Skeletal muscle tissue (tissue), 4 donors: Measurements from ENCODE around the gene PLN. TPM values are rescaled to one million over a fixed set of nuclear protein-coding genes. Genes with fewer than 3 reads are reported as not detected.

Experiments
- H3K27ac ChIP-seq: one replicate; pipeline ENCODE4 v1.7.0; 2013; ENCODE audit warnings: mild to moderate bottlenecking, low read depth, low read length, inconsistent platforms
- H3K27me3 ChIP-seq, 3 donors: one replicate each; pipeline ENCODE4 v1.7.0; 2013; ENCODE audit warnings: low read length in 3 of 3; ENCODE audit not compliant: control insufficient read depth in 3 of 3, insufficient read depth in 3 of 3
- H3K36me3 ChIP-seq, 3 donors: one replicate each; pipeline ENCODE4 v1.7.0; 2013; ENCODE audit warnings: low read length in 3 of 3; ENCODE audit not compliant: control insufficient read depth in 3 of 3, insufficient read depth in 3 of 3
- H3K4me1 ChIP-seq, 3 donors: one replicate each; pipeline ENCODE4 v1.7.0; 2013; ENCODE audit warnings: low read length in 3 of 3, mild to moderate bottlenecking in 3 of 3; ENCODE audit not compliant: control insufficient read depth in 3 of 3, insufficient read depth in 3 of 3
- H3K4me3 ChIP-seq, 3 donors: one replicate each; pipeline ENCODE4 v1.7.0; 2013; ENCODE audit warnings: low read length in 3 of 3
- H3K9ac ChIP-seq, 3 donors: one replicate each; pipeline ENCODE4 v1.7.0; 2013; ENCODE audit warnings: low read length in 3 of 3, mild to moderate bottlenecking in 3 of 3, moderate library complexity in 2 of 3, low read depth in 1 of 3
- H3K9me3 ChIP-seq, 3 donors: one replicate each; pipeline ENCODE4 v1.7.0; 2013; ENCODE audit warnings: low read length in 3 of 3; ENCODE audit not compliant: control insufficient read depth in 3 of 3
- total RNA-seq: library from RNA; depleted of rRNA; stranded (reverse); fragments of >200 nt; gene quantifications from one replicate; pipeline ENCODE4 v1.2.3, GENCODE V29; 2014
- donor health status: Osteomylitis.

Gene PLN
- total RNA-seq, 1 donor from 2014 or later = 18.3 TPM

GRCh38 chr6:118551063-118552053 is 3.3 kb downstream of the PLN start:
- no peaks in the 10 kb centered on the region for H3K27me3 ChIP-seq
- H3K4me1 ChIP-seq = peaks cover 0 to 11% (median 5%) of the 10 kb centered on the region in 3 donors
- peak overlapping the region; percentile 81 to 86 (median 81) for H3K9ac ChIP-seq
- peaks cover 0 to 3% (median 0%) of the 10 kb centered on the region in 3 donors for H3K36me3 ChIP-seq
- H3K4me3 ChIP-seq = peak overlapping the region; percentile 65 to 80 (median 72)
- peak overlapping the region; percentile 88 for H3K27ac ChIP-seq
- H3K9me3 ChIP-seq = no peaks in the 10 kb centered on the region

GRCh38 chr6:118553132-118553531 is 5.0 kb downstream of the PLN start:
- no peaks in the 10 kb centered on the region for H3K27me3 ChIP-seq
- peak overlapping the region; percentile 59 to 81 (median 77) for H3K9ac ChIP-seq
- peaks cover 5 to 14% (median 14%) of the 10 kb centered on the region in 3 donors for H3K4me1 ChIP-seq
- H3K9me3 ChIP-seq = no peaks in the 10 kb centered on the region
- H3K36me3 ChIP-seq = peaks cover 0 to 5% (median 3%) of the 10 kb centered on the region in 3 donors
- H3K4me3 ChIP-seq = peak overlapping the region in 2 of 3 donors; percentile 31 to 41
- H3K27ac ChIP-seq = peak overlapping the region; percentile 88

GRCh38 chr6:118554698-118555097 is 6.6 kb downstream of the PLN start:
- H3K9ac ChIP-seq = peak overlapping the region in 2 of 3 donors; percentile 10 to 42
- peaks cover 10 to 20% (median 18%) of the 10 kb centered on the region in 3 donors for H3K4me1 ChIP-seq
- H3K9me3 ChIP-seq = no peaks in the 10 kb centered on the region
- H3K27me3 ChIP-seq = no peaks in the 10 kb centered on the region
- peaks cover 0 to 5% (median 3%) of the 10 kb centered on the region in 3 donors for H3K36me3 ChIP-seq
- H3K27ac ChIP-seq = peak overlapping the region; percentile 88
- peak overlapping the region in 1 of 3 donors; percentile 35 for H3K4me3 ChIP-seq

GRCh38 chr6:118558464-118559217 is 10.5 kb downstream of the PLN start:
- Histone ChIP-seq H3K27ac (peak overlapping the region; percentile 88), H3K9me3 (no peaks in the 10 kb centered on the region), H3K9ac (peak overlapping the region in 1 of 3 donors; percentile 17), H3K27me3 (no peaks in the 10 kb centered on the region), H3K4me1 (peaks cover 14 to 19% (median 16%) of the 10 kb centered on the region in 3 donors), H3K36me3 (peaks cover 0 to 5% (median 3%) of the 10 kb centered on the region in 3 donors), H3K4me3 (no peak overlapping the region)

GRCh38 chr6:118559659-118560058 is 11.6 kb downstream of the PLN start:
- H3K4me1 ChIP-seq = peaks cover 14 to 16% (median 15%) of the 10 kb centered on the region in 3 donors
- no peak overlapping the region for H3K9ac ChIP-seq
- no peaks in the 10 kb centered on the region for H3K9me3 ChIP-seq
- H3K4me3 ChIP-seq = no peak overlapping the region
- H3K27ac ChIP-seq = peak overlapping the region; percentile 88
- peaks cover 0 to 5% (median 3%) of the 10 kb centered on the region in 3 donors for H3K36me3 ChIP-seq
- no peaks in the 10 kb centered on the region for H3K27me3 ChIP-seq

- Histone ChIP-seq H3K4me1 (peaks cover 13 to 15% (median 15%) of the 10 kb centered on the region in 3 donors), H3K9ac (no peak overlapping the region), H3K27me3 (no peaks in the 10 kb centered on the region), H3K9me3 (no peaks in the 10 kb centered on the region), H3K27ac (no peak overlapping the region), H3K4me3 (no peak overlapping the region), H3K36me3 (peaks cover 0 to 6% (median 4%) of the 10 kb centered on the region in 3 donors)
Observed at GRCh38 chr6:118562248-118562647, 14.2 kb downstream of the PLN start.

- Histone ChIP-seq H3K4me3 (no peak overlapping the region), H3K27me3 (no peaks in the 10 kb centered on the region), H3K9me3 (no peaks in the 10 kb centered on the region), H3K27ac (no peak overlapping the region), H3K36me3 (peaks cover 0 to 6% (median 0%) of the 10 kb centered on the region in 3 donors), H3K4me1 (peaks cover 9 to 15% (median 13%) of the 10 kb centered on the region in 3 donors), H3K9ac (no peak overlapping the region)
Observed at GRCh38 chr6:118562959-118563358, 14.9 kb downstream of the PLN start.

GRCh38 chr6:118565311-118565960 is 17.3 kb downstream of the PLN start:
- no peaks in the 10 kb centered on the region for H3K27me3 ChIP-seq
- H3K4me1 ChIP-seq = peaks cover 8 to 14% (median 11%) of the 10 kb centered on the region in 3 donors
- no peaks in the 10 kb centered on the region for H3K9me3 ChIP-seq
- H3K4me3 ChIP-seq = no peak overlapping the region
- H3K27ac ChIP-seq = no peak overlapping the region
- peaks cover 0 to 6% (median 0%) of the 10 kb centered on the region in 3 donors for H3K36me3 ChIP-seq
- no peak overlapping the region for H3K9ac ChIP-seq

- H3K36me3 ChIP-seq = peaks cover 0 to 6% (median 0%) of the 10 kb centered on the region in 3 donors
- H3K4me3 ChIP-seq = no peak overlapping the region
- H3K27ac ChIP-seq = no peak overlapping the region
- H3K4me1 ChIP-seq = peaks cover 8 to 17% (median 12%) of the 10 kb centered on the region in 3 donors
- H3K27me3 ChIP-seq = no peaks in the 10 kb centered on the region
- H3K9ac ChIP-seq = no peak overlapping the region
- no peaks in the 10 kb centered on the region for H3K9me3 ChIP-seq
Observed at GRCh38 chr6:118567974-118568373, 19.9 kb downstream of the PLN start.
